VCaP (cell line): ENCODE results near the gene DIAPH3.
A peak's percentile ranks its signal among the peaks of the same experiment; 100 is the strongest.

Experiments
- H3K27ac ChIP-seq: fragments of 450-650 bp; 2 replicates; pipeline ENCODE4 v1.5.1; 2017
- TF ChIP-seq, protein P1 (sequence below): fragments of 450-650 bp; conservative IDR thresholded peaks from 2 replicates; pipeline ENCODE4 v1.5.1; 2017; ENCODE audit warnings: mild to moderate bottlenecking, moderate library complexity

Gene DIAPH3

DNA sequence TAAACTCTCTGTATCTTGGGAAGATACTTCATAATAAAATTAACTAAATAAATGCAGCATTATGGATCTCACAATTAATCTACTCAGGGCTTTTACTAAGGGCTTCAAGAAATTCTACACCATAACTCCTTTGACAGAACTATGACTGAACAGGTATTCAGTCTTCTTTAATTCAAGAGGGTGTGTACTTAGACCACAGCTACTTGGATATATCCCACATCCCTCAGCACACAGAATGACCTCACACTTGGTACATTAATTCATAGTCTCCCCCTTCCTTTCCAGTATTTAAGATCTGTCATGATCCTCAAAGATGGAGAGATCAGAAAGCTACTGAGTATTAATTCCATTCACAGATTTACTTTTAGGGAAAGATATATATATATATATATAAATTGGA is 11.6 kb downstream of the DIAPH3 start:
- TF ChIP-seq, protein P1, sequence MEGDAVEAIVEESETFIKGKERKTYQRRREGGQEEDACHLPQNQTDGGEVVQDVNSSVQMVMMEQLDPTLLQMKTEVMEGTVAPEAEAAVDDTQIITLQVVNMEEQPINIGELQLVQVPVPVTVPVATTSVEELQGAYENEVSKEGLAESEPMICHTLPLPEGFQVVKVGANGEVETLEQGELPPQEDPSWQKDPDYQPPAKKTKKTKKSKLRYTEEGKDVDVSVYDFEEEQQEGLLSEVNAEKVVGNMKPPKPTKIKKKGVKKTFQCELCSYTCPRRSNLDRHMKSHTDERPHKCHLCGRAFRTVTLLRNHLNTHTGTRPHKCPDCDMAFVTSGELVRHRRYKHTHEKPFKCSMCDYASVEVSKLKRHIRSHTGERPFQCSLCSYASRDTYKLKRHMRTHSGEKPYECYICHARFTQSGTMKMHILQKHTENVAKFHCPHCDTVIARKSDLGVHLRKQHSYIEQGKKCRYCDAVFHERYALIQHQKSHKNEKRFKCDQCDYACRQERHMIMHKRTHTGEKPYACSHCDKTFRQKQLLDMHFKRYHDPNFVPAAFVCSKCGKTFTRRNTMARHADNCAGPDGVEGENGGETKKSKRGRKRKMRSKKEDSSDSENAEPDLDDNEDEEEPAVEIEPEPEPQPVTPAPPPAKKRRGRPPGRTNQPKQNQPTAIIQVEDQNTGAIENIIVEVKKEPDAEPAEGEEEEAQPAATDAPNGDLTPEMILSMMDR: no peak
- no peak overlapping the region for H3K27ac ChIP-seq

DNA sequence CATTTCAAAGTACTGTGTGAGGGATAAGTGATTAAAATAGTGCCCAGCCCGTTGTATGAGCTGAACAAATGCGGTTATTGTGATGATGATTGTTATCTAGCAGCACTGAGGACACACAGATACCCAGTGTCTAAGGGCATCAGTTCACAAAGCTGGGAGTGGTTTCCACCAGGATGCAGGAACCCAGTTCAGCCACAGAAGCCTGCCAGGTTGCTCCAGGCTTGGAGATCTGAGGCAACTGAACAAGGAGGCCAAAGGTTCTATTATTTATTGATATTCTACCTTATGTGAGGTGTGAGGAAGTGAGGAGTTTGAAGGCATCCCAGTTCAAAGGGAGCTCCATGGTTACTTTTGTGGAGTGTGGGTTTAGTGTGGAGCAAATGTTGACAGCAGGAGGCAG is 13.2 kb downstream of the DIAPH3 start:
- TF ChIP-seq, protein P1: no peak
- H3K27ac ChIP-seq: no peak overlapping the region

DNA sequence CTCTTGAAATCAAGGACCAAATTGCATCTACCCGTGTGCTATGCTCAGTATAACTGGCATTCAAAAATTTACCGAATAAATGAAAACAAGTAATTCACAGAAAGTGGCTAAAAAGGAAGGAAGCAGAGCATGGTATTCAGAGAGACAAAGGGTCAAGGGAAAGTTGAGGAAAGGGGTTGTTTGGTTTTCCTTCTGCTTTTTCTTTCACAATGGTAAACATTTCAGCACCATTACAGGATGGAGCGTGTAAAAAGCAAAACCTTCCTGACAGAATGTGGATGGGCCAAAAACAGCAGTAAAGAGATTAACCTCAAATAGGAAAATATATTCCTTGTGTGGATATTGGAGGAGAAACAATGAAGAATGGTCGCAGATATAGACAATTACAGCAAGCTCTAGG is 14.8 kb downstream of the DIAPH3 start:
- no peak overlapping the region for H3K27ac ChIP-seq
- TF ChIP-seq, protein P1: no peak

DNA sequence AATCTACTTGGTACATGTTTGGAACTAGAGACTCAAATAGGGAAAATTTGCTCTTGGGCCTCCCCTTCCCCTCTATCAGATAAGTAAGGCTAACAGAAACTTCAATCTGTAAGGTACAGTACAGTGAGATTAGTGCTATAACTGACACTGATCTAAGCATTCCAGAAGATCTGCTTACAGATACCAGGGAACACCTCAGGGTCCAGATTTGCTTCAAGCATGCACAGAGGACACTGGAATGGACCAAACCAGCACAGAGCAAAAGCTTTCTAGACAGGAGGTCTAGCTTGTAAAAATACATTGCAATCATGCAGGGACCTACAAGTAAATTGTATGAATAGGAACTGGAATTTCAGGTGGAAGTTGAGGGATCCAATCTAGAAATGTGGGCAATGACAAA is 16.4 kb downstream of the DIAPH3 start:
- TF ChIP-seq, protein P1: no peak

DNA sequence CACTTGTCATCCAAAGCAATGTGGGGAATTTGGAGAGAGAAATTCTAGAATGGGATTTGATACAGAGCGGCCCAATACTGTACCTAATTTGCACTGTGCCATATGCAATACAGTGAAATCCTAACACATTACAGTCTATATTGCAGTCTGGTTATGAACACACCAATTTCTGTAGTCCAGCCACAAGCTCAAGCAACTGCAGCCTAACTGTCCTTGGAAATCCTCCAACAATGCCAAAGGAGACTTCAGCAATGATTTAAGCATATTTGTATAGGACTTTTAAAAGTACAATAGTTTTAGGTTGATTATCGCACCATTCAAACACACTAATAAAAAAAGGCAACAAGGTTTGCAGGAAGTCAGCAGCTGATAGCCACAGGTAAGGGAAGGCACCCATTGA is 17.3 kb downstream of the DIAPH3 start:
- H3K27ac ChIP-seq: peak overlapping the region; percentile 70
- TF ChIP-seq, protein P1: no peak

More for the DNA sequence above, 16.4 kb downstream of the DIAPH3 start:
- H3K27ac ChIP-seq: peak overlapping the region; percentile 70

DNA sequence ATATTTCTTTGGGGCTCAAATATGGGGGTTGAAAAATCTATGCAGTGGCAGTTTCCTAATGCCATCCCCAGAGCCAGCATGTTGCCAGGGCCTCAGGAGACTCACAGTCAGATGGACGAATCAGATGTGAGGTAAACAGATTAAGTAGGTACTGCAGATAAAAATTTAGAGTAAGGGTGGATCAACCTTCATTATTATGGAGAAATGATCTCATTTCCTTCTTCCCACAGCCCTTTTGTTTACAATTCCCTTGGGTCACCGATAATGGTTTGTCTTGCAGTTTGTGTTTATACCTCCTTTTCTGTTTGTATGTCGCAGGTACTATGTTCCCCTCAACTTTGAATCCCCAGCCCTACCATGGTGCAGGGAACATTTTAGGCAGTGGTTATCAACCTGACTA is 20.0 kb downstream of the DIAPH3 start:
- H3K27ac ChIP-seq: no peak overlapping the region
- TF ChIP-seq, protein P1: no peak

DNA sequence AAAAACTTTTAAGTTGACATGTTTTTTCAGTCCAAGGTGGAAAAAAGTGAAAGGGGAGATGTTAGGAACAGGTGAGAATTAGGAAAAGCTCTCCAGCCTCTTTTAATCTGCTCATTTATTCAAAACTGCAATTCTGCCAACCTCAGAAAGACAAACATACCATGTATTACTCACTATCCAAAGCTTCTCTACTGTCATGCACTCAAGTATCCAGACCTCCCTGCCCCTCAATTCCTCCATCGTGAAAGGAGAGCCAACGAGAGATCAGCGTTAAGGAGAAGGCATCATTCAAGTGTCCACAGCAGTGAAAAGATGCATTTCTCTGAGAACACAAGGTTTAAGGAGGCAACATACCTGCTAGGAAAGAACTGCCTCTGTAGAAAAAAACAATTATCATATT is 24.5 kb downstream of the DIAPH3 start:
- no peak overlapping the region for H3K27ac ChIP-seq
- TF ChIP-seq, protein P1: no peak

DNA sequence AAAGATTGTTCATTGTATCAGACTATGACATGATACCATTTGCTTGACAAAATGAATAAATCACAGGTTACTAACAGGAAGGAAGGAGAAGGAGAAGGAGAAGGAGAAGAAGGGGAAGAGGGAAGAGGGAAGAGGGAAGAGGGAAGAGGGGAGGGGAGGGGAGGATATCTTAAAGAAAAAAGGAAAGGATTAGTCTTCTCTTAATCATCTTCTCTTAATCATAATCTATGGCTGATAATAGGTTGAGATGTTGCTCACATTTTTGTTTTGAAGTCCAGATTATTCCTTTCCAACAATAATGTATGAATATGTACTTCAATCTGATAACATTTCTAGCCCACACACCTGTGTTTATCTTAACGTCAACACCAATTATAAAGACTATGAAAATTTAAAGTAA is 25.1 kb downstream of the DIAPH3 start:
- TF ChIP-seq, protein P1: no peak
- H3K27ac ChIP-seq: no peak overlapping the region
